ENCODE results near the gene GLP1R.

Gene GLP1R

DNA sequence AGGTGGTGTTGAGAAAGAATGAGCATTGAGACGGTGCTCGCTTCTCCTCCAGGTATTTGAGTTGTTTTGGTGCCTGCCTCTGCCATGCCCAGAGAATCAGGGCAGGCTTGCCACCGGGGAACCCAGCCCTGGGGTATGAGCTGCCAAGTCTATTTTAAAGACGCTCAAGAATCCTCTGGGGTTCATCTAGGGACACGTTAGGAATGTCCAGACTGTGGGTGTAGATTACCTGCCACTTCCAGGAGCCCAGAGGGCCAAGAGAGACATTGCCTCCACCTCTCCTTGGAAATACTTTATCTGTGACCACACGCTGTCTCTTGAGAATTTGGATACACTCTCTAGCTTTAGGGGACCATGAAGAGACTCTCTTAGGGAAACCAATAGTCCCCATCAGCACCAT is 38.1 kb downstream of the GLP1R start:
- DNase-seq: no peak

GRCh38 chr6:39087197-39087596 is 38.6 kb downstream of the GLP1R start:
- no peak for DNase-seq

DNA sequence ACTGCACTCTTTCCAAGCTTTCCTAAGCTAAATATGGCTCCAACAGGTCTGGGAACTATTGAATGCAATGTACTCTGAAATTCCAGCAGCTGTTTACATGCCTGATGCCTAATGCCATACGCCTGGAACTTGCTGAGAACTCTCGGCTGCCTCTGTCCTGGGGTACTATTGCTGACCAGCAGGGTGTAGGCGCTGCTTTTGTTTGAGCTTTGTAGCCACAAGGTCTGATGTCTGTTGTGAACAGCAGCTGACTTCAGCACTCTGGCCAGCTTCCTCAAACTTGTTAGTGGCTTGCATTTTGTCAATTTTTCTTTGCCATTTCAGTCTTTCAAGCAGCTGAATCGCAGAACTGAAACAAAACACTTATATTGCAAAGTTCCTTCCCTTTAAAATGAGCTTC is 39.8 kb downstream of the GLP1R start:
- DNase-seq: peak; percentile 45

GRCh38 chr6:39090036-39090435 is 41.5 kb downstream of the GLP1R start:
- no peak for DNase-seq

- no peak for DNase-seq
These were observed 42.6 kb downstream of the GLP1R start for GRCh38 chr6:39091220-39091619.

DNA sequence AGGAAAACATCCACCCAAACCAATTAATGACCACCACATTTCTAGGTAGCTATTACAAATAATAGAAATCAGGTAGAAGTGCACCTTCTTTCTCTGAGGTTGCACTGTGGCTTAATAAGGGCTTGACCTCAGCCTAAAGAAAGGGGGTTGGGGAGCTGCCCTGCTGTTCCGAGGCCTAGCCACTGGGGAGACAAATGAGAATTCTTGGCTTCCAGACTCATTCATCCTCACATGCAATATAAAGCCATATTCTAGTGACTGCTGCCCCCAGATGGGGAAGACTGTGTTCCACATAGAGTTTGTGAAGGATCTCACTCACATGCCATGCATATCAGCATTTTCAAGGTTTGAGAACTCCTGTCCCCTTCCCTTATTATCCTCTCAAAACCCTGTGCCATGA is 43.5 kb downstream of the GLP1R start:
- no peak for DNase-seq

DNA sequence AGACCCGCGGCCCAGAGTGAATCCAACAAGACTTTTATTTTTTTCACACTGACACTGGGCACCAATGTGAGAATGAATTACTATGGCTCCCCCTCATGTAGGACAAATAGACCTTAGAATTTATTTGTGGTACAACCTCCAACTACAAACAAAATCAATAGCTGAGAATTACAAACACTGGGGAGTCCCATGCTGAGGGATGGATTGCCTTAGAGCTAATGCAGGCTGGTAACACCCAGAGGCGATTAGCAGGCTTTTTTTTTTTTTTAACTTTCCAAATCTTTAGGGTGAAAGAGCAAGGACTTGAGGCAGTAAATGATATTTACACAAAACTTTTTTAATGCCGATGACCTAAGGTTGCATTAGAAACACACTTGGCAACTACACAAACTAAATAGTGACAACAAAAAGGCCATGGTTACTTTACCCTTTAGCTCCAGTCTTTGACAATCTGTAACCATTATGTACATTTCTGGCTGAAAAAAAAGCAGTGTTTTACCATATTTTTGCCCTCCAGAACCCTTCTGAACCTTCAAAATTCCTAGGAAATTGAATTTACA is 44.6 kb downstream of the GLP1R start:
- DNase-seq: no peak

GRCh38 chr6:39095578-39095977 is 47.0 kb downstream of the GLP1R start:
- no peak for DNase-seq

- DNase-seq: no peak
These were observed 51.8 kb downstream of the GLP1R start for GRCh38 chr6:39100358-39100757.

GRCh38 chr6:39102071-39102820 is 53.7 kb downstream of the GLP1R start:
- DNase-seq: peak; percentile 64

- DNase-seq: no peak
These were observed 54.2 kb downstream of the GLP1R start for GRCh38 chr6:39102821-39103136.

DNA sequence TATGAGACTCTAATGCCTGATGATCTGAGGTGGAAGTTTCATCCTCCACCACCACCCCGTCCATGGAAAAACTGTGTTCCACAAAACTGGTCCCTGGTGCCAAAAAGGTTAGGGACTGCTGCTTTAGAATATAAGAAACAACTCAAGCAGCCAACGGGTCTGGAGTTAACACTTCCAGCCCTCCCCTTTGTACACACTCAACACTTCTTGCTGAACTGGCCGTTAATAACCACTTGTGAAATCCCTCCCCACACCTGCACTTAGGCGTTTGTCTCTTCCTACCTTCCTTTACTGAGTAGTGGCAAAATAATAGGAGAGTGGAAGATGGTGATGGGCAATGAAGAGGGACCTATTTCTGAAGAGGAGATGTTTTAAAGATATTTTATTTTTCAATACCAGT is 55.9 kb downstream of the GLP1R start:
- no peak for DNase-seq

DNA sequence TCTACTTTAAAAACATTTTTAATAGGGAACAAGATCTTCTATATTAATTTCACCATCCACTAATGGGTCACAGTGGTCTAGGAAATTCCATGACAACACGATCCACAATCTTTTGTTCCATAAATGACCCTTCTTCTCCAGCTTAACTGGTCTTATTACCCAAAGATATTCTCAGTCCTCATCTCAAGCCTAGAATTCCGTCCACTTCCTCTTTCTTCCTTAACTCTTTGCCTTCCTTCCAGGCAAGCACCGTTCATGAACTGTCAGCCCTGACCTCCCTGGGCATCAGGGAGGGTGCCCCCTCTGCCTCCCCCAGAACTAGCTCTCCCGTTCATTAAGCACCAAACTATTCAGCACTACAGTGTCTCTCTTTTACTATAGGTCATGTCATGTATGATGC is 58.5 kb downstream of the GLP1R start:
- DNase-seq: no peak

DNA sequence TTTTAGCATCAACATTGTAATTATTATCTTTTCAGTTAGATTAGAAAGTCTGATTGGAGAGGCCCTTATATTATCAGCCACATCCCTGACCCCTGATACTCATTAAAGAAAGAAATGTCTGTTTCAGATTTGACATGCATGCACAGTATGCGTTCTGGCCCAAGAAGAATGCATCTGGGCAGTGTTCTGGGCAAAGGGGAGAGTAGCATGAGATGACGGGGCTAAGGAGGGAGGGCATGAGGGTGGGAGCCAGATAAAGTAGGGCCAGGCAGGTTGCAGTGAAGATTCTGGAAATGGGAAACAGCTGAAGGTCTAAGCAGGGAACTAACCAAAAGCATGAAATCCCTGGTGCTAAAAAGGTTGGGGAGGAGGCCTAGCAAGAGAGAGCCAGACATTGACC is 59.1 kb downstream of the GLP1R start:
- DNase-seq: no peak

DNA sequence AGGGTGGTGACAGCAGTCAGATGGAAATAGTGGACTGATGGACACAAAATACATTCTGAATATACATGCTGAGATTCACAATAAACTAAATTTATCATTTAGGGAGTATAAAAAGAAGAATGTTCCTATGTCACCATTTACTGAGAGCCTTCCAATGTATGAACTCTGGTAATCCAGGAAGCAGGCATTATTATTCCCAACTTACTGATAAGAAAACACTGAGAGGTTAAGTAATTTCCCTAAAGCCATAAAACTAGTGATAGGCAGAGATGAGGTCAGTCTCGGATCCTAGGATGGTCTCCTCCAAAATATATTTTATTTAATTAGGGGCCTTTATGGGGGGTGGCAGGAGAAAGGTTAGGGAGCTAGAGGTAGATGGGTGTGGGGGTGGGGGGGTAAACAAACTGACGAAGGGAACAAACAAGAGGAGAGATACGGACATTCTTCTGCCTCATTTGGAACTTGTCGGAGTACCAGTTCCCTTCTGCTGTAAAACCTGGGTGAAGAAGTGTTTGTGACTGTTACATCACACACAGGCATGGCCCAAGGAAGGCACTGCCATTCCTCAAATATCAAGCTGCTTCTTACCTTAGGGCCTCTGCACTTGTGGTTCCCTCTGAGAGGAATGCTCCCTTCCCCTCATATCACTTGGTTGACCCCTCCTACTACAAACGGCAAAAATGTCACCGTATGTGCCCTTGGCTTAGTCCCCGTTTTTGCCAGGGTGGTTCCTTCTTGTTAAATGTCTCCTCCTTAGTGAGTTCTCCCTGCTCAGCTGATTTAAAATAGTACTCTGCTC is 59.7 kb downstream of the GLP1R start:
- DNase-seq: no peak

DNA sequence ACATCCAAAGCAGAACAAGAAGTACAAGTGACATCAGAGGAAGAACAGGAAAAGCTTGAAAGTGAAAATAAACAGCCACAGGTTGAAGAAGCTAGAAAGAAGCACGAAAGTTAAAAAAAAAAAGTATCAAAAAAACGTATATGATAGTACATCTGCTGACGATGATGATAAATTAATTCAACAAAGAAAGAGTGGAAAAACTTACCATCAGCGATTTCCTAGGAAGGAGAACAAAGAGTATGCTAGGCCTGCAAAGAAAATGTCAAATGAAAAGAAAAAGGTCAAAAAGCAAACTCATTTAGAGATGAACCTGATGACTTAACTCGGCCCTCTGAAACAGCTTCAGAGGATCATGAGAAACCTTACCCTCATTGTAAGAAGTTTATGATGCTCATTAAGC is 62.7 kb downstream of the GLP1R start:
- no peak for DNase-seq

- no peak for DNase-seq
These were observed 65.2 kb downstream of the GLP1R start for GRCh38 chr6:39113788-39114187.

- no peak for DNase-seq
These were observed 65.8 kb downstream of the GLP1R start for GRCh38 chr6:39114388-39114703.

DNA sequence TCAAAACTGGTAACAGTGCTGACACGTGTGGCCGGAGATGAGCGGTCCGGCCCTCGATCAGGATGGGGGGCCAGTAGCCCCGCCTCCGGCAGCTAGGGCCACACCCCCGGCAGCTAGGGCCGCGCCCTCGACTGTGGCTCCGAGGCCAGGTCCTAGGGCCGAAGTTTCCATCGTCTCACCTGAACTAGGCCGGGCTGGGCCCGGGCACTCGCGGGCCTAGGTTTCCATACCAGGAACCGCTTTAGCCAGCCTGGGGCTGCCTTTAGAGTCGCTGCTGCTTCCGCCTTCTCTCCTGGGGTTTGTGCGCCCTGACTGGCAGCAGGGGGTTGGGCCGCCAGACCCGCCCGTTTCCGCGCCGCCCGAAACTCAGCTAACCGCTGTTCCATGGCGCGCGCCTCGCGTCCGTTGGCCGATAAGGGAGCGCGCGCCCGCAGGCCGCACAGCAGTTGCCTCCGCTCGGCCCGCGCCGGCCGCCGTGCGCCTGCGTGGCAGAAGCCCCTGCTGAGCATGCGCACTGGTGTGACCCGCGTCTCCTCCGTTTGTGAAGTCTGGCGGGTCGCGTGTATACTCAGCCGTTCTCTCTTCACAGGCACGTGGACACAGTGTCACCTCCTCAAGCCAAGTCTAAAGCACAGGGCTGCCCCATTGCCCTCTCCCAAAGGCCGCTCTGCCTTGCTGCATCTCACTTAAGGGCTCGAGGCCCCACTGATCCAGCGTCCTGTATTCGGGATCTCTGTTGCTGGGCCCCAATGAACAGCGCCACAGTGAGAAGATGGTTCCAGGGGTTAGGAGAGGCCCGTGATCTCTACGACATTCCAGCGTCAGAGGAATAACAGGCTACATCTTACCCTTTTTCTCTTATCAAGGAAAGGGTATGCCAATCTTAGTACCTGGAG is 66.4 kb downstream of the GLP1R start, which contains the start of gene SAYSD1:
SAYSD1 (minus strand) TSS at position 483 of the 896 bp plus-strand sequence; CDS start at position 386, 97 bp downstream.
- DNase-seq: peak; percentile 93

DNA sequence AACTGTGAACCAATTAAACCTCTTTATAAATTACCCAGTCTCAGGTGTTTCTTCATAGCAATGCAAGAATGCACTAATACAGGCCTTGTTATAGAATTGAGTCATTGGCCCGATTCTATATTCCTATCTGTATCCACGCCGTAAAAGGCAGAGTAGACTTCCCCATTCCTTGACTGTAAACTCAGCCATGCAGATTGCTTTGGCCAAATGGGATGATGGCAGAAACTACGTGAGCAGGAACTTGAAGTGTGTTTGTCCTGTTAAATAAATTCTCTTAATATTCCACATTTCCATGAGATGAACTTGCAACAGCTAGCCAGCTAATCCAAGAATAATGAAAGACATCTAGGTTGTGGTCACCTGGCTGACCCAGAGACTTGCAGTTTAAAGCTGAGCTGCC is 70.3 kb downstream of the GLP1R start:
- DNase-seq: no peak

GRCh38 chr6:39124114-39124513 is 75.5 kb downstream of the GLP1R start:
- no peak for DNase-seq

DNA sequence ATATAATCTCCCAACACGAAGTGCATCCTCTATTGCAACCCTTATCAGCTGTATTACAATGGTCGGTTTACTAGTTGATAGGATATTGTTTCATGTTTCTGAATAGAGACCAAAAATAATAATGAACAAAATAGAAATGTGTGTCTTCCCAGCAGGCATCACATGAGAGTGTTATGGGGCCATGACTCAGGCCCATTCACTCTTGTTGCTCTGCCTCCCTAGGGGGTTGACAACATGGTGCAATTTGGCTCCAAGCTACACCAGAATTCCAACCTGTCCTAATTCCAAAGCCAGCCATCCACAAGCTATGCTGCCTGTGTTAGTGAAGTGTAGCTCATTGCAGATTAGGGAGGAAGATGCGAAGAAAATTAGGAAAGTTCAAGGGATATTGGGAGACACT is 79.5 kb downstream of the GLP1R start:
- peak; percentile 2 for DNase-seq

- no peak for DNase-seq
These were observed 80.3 kb downstream of the GLP1R start for GRCh38 chr6:39128832-39129231.

All from fibroblast of skin of scalp (primary cell).